Endothelial cell of umbilical vein (primary cell): ENCODE data around the gene RWDD4. TPM values are rescaled to one million over a fixed set of nuclear protein-coding genes. Genes with fewer than 3 reads are reported as not detected.

Experiments used
- BruUV-seq: library from RNA; stranded (reverse); fragments of 400-500 nt; replicated peaks from 2 replicates; lab custom pipeline; 2021; lab: Mats Ljungman, UMichigan
- CTCF ChIA-PET: fragments of 300-600, 350-600 bp; sonication (Branson Sonifier 250); formaldehyde crosslinking; loops from one replicate; lab custom pipeline; 2021; ENCODE audit warnings: antibody characterized with exemption, inconsistent platforms; lab: Charles Lee
- POLR2A ChIA-PET: fragments of 300-600, 350-600 bp; sonication (Branson Sonifier 250); formaldehyde crosslinking; loops from one replicate; lab custom pipeline; 2021; ENCODE audit warnings: antibody characterized with exemption, inconsistent platforms; lab: Charles Lee
- DNase-seq: peaks from one replicate; pipeline ENCODE4 v3.0.0-alpha.2; 2011; ENCODE audit warnings: low read depth, low spot score
- FAIRE-seq: peaks from 2 replicates; lab custom pipeline; 2011; peaks lifted over from hg19 to GRCh38; lab: Jason Lieb, UNC
- H2AFZ ChIP-seq: 2 replicates; pipeline ENCODE4 v1.6.0; 2012; ENCODE audit warnings: low read depth, low read length, control low read depth, inconsistent platforms
- H3K27ac ChIP-seq: 2 replicates; pipeline ENCODE4 v1.5.1; 2011; ENCODE audit warnings: low read depth, mild to moderate bottlenecking, control low read depth, low read length, moderate library complexity; ENCODE audit not compliant: insufficient read depth
- H3K27me3 ChIP-seq, 2 experiments: 2 replicates each; pipeline versions ENCODE4 v1.6.0 to v1.6.1; 2011; ENCODE audit warnings: low read length in 2 of 2, mixed read lengths in 1 of 2; ENCODE audit not compliant: control insufficient read depth in 2 of 2, insufficient read depth in 2 of 2
- H3K36me3 ChIP-seq, 2 experiments: 2 replicates in 1 of 2; 3 replicates in 1 of 2; pipeline ENCODE4 v1.5.1; 2011; ENCODE audit warnings: low read length in 2 of 2, mild to moderate bottlenecking in 1 of 2, moderate library complexity in 1 of 2; ENCODE audit not compliant: control insufficient read depth in 2 of 2, insufficient read depth in 2 of 2; ENCODE audit errors: extremely low read depth in 1 of 2
- H3K4me1 ChIP-seq: 3 replicates; pipeline ENCODE4 v1.5.1; 2011; ENCODE audit warnings: mild to moderate bottlenecking, low read length; ENCODE audit not compliant: control insufficient read depth, insufficient read depth; ENCODE audit errors: extremely low read depth
- H3K4me2 ChIP-seq: 2 replicates; pipeline ENCODE4 v1.6.1; 2011; ENCODE audit warnings: low read length, control low read depth, mixed read lengths; ENCODE audit not compliant: insufficient read depth
- H3K4me3 ChIP-seq, 3 experiments: fragments of 200-600 bp in 1 of 3; sonication (generic), shearing (Covaris generic) in 1 of 3; replicated peaks in 1 of 3; 2 replicates each; pipeline ENCODE4 v1.5.1; 2011 to 2016; ENCODE audit warnings: control low read depth in 3 of 3, low read length in 3 of 3, mild to moderate bottlenecking in 2 of 3, inconsistent platforms in 1 of 3, low read depth in 1 of 3, moderate library complexity in 1 of 3; ENCODE audit not compliant: insufficient read depth in 1 of 3
- H3K79me2 ChIP-seq: 2 replicates; pipeline ENCODE4 v1.6.0; 2012; ENCODE audit warnings: low read length, inconsistent platforms; ENCODE audit not compliant: control insufficient read depth, insufficient read depth
- H3K9ac ChIP-seq: replicated peaks from 2 replicates; pipeline ENCODE3; 2011; ENCODE audit warnings: low read length, control low read depth; ENCODE audit not compliant: insufficient read depth; ENCODE audit errors: extremely low read depth
- H3K9me1 ChIP-seq: replicated peaks from 3 replicates; pipeline ENCODE4 v1.6.0; 2011; ENCODE audit warnings: mild to moderate bottlenecking, low read length; ENCODE audit not compliant: control insufficient read depth, insufficient read depth; ENCODE audit errors: extremely low read depth
- H3K9me3 ChIP-seq: replicated peaks from 2 replicates; pipeline ENCODE4 v1.5.1; 2012; ENCODE audit warnings: low read length, inconsistent platforms; ENCODE audit not compliant: control insufficient read depth, insufficient read depth
- H4K20me1 ChIP-seq: replicated peaks from 2 replicates; pipeline ENCODE3; 2011; ENCODE audit warnings: mild to moderate bottlenecking, low read length; ENCODE audit not compliant: control insufficient read depth, insufficient read depth; ENCODE audit errors: extremely low read depth
- EZH2 ChIP-seq: IDR thresholded peaks from 2 replicates; pipeline ENCODE4 v1.6.1; 2012; ENCODE audit warnings: borderline replicate concordance, low read depth, mild to moderate bottlenecking, moderate library complexity, low read length, inconsistent platforms; ENCODE audit not compliant: severe bottlenecking
- GATA2 ChIP-seq: IDR thresholded peaks from 2 replicates; pipeline ENCODE4 v1.7.0; 2011; ENCODE audit warnings: low read depth, mild to moderate bottlenecking, moderate library complexity, mixed read lengths, low read length; ENCODE audit not compliant: insufficient read length, insufficient read depth
- POLR2A ChIP-seq: IDR thresholded peaks from 2 replicates; pipeline ENCODE4 v1.6.1; 2012; ENCODE audit warnings: low read depth, mild to moderate bottlenecking, control low read depth, low read length
- POLR2AphosphoS5 ChIP-seq: IDR thresholded peaks from 2 replicates; pipeline ENCODE4 v1.6.1; 2012; ENCODE audit warnings: low read depth, mild to moderate bottlenecking, control low read depth, low read length, moderate library complexity; ENCODE audit not compliant: insufficient read depth
- dilution Hi-C: fragments of 300-500 bp; cut with MboI; formaldehyde crosslinking; loops from one replicate; pipeline ENCODE4 v1.15.0; 2019; ENCODE audit warnings: low sequenced_read_pairs; ENCODE audit not compliant: extremely low pct_ligation_motif_present
- intact Hi-C: fragments of 100-400 bp; cut with micrococcal nuclease; formaldehyde crosslinking; loops from one replicate; pipeline ENCODE4 v1.10.0; 2022
- polyA plus RNA-seq, 4 experiments: library from polyadenylated mRNA; depleted of rRNA in 3 of 4; stranded (reverse) in 3 of 4; unstranded in 1 of 4; fragments of >200 nt; gene quantifications; 2 replicates each; pipeline versions ENCODE4 v1.2.1 to v1.2.3, GENCODE V29; 2011 to 2012; ENCODE audit warnings: missing spikeins in 1 of 4
- total RNA-seq: library from RNA; stranded (reverse); gene quantifications from 2 replicates; pipeline ENCODE4 v1.2.3, GENCODE V29; 2021
- TF ChIP-seq, protein P1 (sequence below): IDR thresholded peaks from 2 replicates; pipeline ENCODE4 v1.6.1; 2011; ENCODE audit not compliant: insufficient read depth, insufficient read length

Gene RWDD4
- total and polyA plus RNA-seq, 2 donors (not counting 3 experiments of a cell fraction or from before 2014, with no cell fraction given) = 4.9 to 16.6 TPM

GRCh38 chr4:183658362-183659028 is 490 bp downstream of the RWDD4 start:
- Histone ChIP-seq H3K4me1 (peaks cover 13% of the 10 kb centered on the region), H3K27ac (peak overlapping the region; percentile 58), H3K4me3 (peak overlapping the region; percentile 51 to 69 (median 64)), H4K20me1 (no peaks in the 10 kb centered on the region), H3K4me2 (peak overlapping the region; percentile 94), H3K9ac (peak overlapping the region; percentile 79), H3K27me3 (no peaks in the 10 kb centered on the region), H3K36me3 (no peaks in the 10 kb centered on the region), H3K9me3 (no peaks in the 10 kb centered on the region), H2AFZ (peak overlapping the region; percentile 58), H3K9me1 (no peaks in the 10 kb centered on the region), H3K79me2 (peaks cover 32% of the 10 kb centered on the region)
- CTCF ChIA-PET = interaction anchor here (1.2 kb wide), 1 partner anchor 185 kb away, joined by 4 read pairs; no protein-coding TSS in a partner anchor
- TF ChIP-seq POLR2A = no peak
- TF ChIP-seq POLR2AphosphoS5 = no peak
- dilution Hi-C loops = no loop called here
- no TSS peak for BruUV-seq
- intact Hi-C loops = loop anchor here (1.0 kb wide), 4 partner anchors 21 to 214 kb away; partner anchors contain the start of gene CDKN2AIP
- peak; percentile 37 for DNase-seq
- POLR2A ChIA-PET = no interaction called here
- FAIRE-seq = no peak

DNA sequence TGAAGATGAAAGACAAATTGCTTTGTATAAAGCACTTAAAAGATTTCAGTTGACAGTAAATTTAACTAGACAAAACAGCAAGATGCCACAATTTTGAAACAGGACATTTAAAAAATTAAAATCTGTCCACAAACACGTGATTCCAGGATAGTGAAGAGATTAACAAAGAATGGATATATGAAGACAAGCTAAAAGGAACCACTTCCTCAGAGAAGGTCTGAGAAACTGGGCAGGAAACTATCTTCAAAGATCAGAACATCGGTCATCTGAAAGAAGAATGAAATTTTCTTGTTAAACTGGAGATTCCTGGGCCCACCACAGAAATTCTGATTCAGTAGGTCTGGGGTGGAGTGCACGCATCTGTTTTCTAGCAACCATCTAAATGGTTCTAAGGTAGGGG is 1.4 kb downstream of the RWDD4 start:
- Histone ChIP-seq H4K20me1 (no peaks in the 10 kb centered on the region), H2AFZ (no peak overlapping the region), H3K4me3 (no peak overlapping the region), H3K27me3 (no peaks in the 10 kb centered on the region), H3K79me2 (peaks cover 32% of the 10 kb centered on the region), H3K4me2 (peak overlapping the region; percentile 94), H3K9me1 (no peaks in the 10 kb centered on the region), H3K27ac (no peak overlapping the region), H3K4me1 (peaks cover 13% of the 10 kb centered on the region), H3K9me3 (no peaks in the 10 kb centered on the region), H3K36me3 (no peaks in the 10 kb centered on the region), H3K9ac (no peak overlapping the region)
- BruUV-seq = no TSS peak
- TF ChIP-seq GATA2 (no peak), POLR2A (no peak), POLR2AphosphoS5 (no peak), EZH2 (no peak)
- TF ChIP-seq, protein P1, sequence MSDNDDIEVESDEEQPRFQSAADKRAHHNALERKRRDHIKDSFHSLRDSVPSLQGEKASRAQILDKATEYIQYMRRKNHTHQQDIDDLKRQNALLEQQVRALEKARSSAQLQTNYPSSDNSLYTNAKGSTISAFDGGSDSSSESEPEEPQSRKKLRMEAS = no peak
- dilution Hi-C loops = no loop called here
- ChIA-PET CTCF (interaction anchor here (0.6 to 1.0 kb wide), 2 partner anchors 32 to 188 kb away, joined by 3 read pairs; no protein-coding TSS in a partner anchor), POLR2A (no interaction called here)
- no peak for FAIRE-seq
- intact Hi-C loops = no loop called here
- DNase-seq = no peak
